ENCODE measurements around the gene AIG1. TPM values are rescaled to one million over a fixed set of nuclear protein-coding genes. Genes with fewer than 3 reads are reported as not detected.
"Not testable (repeated sequence)": the region's sequence is repeated elsewhere in the genome, so short reads cannot be mapped to it uniquely, and the experiment has no call there.

The AIG1 gene
- total RNA-seq, 1 experiment from 2014 or later = 31.0 TPM

DNA sequence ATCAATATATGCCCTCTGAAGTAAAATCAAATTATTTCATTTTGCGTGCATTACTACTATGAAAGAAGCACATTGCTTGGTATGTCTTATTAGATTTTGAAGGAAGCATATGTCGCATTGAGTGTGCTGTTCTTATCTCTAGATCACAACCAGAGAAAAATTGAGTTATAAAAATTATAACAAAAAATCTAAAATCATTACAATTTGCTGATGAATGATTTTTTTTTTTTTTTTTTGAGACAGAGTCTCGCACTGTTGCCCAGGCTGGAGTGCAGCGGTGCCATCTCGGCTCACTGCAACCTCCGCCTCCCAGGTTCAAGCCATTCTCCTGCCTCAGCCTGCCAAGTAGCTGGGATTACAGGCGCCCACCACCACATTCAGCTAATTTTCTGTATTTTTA, 284.8 kb downstream of the AIG1 start:
- DNase-seq (ENCODE audit: extremely low read depth, low read depth) = not testable (repeated sequence)

DNA sequence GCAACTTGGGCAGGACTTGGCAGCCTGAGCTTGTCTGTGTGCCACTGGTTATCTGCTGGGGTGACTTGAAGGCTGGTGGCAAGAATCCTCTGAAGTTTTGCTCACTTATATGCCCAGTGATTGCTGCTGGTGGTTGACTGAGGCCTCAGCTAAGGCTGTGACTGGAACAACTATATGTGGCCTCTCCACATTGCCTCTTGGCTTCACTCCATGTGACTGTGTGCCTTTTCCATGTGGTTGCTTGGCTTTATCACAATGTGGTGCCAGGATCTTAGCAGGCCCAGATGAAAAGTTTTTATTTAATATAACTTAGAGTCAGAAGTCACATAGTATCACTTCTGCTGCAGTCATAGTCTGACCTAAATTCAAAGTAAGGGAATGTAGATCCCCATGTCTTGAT, 285.3 kb downstream of the AIG1 start:
- no peak for DNase-seq (ENCODE audit: extremely low read depth, low read depth)

DNA sequence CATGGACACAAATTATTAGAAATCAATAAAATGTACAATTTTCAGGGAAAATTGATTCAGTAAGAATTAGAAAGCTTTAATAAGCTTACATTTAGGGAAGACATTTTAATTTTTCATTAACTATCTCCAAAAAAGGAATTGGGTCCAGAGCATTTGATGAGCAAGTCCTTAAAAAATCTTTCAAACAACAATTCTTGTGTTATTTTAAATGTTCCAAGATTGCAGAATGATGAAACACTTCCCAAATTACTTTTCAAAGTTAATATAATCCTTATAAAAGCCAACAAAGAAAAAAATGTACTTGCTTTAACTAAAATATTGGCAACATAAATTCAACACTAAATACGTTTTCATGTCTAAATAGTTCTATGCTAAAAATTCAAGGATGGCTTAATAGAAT, 287.8 kb downstream of the AIG1 start:
- no peak for DNase-seq (ENCODE audit: extremely low read depth, low read depth)

DNA sequence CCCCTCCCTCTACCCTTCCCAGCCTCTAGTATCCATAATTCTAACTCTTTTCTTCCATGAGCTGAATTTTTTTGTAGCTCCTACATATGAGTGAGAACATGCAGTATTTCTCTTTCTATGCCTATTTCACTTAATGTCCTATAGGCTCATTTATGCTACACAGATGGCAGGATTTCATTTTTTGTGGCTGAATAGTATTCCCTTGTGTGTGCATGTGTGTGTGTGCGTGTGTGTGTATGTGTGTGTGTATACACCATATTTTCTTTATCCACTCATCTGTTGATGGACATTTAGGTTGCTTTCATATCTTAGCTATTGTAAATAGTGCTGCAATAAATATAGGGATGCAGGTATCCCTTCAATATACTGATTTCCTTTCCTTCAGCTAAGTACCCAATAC, 288.8 kb downstream of the AIG1 start:
- no peak for DNase-seq (ENCODE audit: extremely low read depth, low read depth)

DNA sequence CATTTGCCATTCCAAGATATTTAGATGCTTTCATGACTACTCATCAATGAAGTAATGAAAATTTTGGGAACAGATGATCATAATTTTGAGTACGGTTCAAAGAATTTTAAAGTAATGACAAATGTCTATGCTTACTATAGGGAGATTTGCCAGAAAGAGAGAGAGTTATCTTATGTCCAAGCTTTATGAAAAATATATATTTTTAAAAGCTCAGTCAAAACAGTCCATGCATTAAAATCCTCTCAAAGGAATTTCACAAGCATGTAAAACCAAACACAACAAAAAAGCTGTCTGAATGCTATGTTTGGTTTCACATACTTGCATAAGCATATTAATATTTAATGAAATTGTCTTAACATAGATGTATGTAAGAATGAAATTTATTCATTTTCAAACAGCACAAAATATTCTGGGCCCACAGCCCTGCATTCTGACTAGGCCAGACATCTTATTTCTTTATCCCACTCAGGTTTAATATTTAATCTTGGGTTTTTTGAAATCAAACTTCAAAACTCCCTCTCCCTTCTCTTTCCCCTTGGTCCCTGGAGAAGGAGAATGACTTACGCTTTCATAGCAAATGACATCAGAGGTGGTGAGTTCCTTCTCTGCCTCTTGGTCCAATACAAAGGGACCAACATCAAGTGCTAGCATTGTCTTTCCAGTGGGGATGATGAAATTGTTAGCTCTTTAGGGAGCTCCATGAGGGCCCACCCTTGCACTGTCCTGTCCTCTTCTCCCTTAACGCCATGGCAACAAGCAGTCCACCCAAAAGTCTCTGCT, 295.6 kb downstream of the AIG1 start:
- DNase-seq (ENCODE audit: extremely low read depth, low read depth) = no peak

DNA sequence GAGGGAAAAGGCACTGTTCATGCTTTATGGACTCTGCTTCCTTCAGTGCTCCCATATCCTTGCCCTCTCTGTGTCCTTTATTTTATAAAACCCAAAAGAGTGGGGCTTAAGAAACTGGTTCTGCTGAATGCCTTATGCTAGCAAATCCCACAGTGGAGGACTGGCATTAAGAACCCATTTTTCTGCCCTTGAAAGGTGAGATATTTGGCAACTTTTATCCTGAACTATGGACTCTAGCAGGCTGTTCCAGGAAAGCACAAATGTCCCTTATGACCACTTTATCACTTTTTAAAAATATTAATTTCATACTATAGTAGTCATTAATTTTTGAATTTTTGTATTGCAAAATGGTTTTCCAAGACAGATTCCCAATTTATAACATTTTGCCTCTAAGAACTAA, 296.5 kb downstream of the AIG1 start:
- DNase-seq (ENCODE audit: extremely low read depth, low read depth) = no peak

DNA sequence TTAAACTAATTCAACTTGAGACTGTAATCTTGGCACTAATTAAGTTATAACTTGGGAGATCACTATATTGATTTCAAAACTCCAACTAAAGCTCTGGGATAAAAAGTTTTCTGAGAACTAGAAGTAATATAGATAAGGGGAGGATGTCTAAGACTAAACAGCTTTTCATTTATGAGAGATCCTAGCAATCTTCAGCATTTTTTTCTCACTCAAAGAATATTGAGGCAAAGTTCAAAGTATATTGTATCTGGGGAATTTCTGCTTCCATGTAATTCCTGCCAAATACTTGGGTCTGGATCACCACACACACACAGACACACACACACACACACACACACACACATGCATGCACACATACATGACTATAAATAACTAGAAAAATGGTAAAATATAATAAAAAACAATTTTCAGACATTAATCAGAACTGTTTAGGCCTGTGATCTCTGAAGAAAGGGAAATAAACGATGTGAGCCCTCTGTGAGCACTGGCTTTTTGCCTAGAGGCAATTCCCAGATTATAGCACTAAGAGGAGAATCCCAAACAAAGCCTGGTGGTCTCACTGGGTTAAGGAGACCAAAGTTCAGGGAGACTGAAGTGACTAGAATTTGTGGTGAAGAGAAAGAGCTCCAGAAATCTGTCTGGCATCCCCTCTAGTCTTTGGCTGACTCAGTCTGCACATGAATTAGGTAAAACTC, 297.0 kb downstream of the AIG1 start:
- DNase-seq (ENCODE audit: extremely low read depth, low read depth) = no peak

DNA sequence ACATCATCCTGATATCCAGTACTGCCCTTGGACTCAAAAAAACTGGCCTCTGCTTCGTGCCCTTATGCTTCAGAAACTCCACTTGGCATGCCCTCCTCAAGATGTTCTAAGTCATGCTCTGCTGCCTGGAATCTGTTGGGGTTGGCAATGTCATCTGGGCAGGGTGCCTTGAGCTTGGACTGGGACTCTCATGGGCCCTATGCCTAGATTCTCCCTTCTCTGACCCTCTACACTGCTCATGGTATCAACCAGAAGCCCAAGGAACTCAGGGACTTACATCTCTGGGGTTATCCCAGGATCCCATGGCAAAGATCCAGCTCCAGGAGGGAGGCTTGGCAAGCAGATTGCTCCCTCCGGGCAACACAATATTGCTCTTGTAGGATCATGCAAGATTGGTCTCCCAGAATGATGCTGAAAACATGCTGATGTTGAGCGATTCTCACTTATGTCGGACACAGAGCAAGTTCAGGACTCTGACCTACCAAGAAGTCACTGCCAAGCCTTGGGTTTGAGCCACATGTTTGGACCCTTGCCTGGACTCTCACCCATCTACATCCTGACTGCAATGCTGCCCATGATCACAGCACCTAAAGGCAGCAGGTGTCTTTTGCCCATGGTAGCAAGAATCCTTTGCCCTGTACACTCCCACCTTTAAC, 301.0 kb downstream of the AIG1 start:
- no peak for DNase-seq (ENCODE audit: extremely low read depth, low read depth)

DNA sequence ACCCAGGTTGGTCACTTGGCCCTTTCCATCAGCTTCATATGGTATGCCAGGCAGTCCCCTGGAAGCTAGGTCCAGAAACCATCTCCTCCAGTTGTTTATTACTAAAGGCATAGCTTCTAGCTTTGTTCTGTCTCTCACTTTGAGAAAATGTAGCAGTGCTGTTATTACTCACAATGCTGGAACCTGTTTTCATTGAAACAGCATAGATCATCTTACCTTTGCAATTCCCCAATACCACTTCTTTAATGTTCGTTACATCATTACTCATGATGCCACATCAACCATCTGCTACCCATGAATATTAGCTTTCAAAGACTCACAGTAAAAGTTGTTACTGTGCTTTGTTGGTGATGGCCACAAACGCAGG, 301.5 kb downstream of the AIG1 start:
- DNase-seq (ENCODE audit: extremely low read depth, low read depth) = no peak

DNA sequence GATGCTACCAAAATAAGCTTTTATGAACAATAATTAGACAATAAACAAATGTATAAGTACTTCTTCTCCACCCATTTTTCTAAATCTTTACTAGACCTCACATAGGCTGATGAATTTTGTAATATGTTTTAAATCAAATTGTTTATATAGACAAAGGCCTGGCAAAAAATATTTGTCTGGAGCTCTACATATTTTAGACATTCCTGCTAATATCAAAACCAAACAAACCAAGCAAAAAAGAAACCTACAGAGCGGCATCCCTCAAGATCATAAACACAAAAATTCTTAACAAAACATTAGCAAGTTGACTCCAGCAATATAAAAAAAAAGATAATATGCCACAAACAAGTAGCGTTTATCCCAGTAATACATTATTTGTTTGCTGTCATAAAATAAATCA, 302.6 kb downstream of the AIG1 start:
- DNase-seq (ENCODE audit: extremely low read depth, low read depth) = no peak

DNA sequence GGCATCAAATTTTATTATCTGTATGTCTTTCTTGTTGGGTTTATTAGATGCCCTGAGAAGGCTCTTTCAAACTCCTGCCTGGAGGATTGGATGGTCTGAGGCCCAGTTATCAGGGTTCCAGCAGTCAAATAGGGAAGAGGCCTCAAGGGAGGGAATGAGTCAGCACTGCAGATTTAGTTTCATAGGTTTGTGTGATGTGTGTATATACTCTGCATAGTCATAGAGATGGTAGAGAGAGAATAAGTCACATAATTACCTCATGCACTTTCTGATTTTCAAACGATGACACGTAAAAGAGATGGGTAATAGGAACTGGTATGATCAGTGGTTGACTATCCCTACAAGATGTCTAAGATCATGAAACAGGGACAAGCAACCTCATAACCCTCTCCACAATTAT, 307.7 kb downstream of the AIG1 start:
- no peak for DNase-seq (ENCODE audit: extremely low read depth, low read depth)

DNA sequence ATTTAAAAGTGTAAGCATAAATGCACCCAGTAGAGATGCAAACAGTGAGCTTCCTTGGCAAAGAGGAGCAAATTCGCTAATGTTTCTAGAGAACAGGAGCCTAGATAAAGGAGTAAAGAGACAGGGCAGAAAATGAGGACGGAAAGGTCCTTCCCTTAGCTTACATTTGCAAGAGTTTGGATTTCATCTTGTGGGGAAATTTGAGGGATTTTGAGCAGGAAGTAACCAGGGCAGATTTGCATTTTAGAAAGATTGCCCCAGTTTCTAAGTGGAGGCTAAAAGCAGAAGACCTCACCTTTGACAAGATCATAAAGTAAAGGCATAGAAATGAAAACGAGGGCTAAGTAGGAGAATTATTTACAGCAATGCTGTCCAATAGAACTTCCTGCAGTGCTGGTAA, 309.3 kb downstream of the AIG1 start:
- DNase-seq (ENCODE audit: extremely low read depth, low read depth) = no peak

DNA sequence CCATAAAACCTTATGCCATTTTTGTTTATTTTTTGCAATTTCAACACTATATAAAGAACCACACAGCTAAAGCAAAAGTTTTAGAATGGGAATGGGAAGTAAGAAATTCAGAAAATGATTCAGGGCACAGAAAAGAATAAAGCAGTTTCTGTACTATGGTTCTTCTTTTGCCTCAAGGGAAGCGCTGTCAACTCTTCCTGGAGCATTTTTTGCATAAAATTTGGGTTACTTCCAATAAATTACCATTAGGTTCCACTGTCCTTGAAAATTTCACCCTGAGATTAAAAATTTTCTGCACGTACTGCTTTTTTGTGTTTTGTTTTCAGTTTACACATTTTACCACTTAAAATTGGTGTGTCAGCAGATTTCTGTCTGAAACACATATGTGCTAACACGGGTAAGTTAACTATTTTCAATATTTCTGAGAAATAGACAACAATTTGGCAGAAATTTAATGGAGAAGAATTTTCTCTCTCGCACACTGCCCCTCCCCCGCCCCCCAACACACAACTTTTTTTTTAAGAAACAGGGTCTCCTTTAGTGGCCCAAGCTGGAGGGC, 310.2 kb downstream of the AIG1 start:
- no peak for DNase-seq (ENCODE audit: extremely low read depth, low read depth)

DNA sequence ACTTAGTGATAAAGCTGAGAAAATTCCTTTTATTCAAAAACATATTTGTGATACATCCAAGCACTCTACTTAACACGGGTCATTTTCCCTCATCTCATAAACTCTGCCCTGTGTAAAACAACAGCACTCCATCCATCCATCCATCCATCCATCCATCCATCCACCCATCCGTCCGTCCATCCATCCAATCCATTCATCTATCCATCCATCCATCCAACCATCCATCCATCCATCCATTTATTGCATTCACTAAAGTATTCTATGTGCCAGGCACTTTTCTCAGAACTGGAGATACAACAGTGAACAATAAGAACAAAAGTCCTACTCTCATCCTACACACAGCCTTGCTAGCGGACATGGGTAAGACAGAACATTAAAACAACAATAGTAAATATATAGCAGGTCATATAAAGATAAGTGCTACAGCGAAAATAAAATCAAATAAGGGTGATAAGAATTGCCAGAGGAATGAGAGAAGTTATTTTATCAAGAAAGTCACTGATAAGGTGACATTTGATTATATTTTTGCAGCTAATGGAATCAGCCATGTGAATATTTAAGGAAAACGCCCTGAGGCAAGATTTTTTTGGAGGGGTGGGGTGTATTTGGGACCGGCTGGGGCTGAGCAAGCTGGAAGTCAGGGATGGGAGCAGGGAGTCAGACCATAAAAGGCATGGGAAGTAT, 311.7 kb downstream of the AIG1 start:
- DNase-seq (ENCODE audit: extremely low read depth, low read depth) = no peak

DNA sequence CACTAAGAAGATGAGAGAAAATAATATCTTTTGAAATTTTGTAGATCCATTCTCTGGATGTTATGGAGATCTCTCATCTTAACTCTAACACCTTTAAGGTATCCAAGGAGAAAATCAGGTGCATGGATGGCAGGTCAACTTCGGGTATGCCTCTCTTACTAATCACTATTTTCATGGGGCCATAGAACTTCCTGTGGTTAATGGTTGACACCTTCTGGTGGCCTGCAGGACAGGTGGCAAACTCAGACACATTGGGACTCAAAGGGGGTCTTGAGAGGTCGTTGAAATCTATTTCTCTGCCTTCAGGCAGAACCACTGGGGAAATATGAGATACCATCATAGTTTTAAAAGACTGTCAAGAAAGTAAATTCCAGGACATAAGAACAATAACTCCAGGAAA, 313.3 kb downstream of the AIG1 start:
- DNase-seq (ENCODE audit: extremely low read depth, low read depth) = no peak

DNA sequence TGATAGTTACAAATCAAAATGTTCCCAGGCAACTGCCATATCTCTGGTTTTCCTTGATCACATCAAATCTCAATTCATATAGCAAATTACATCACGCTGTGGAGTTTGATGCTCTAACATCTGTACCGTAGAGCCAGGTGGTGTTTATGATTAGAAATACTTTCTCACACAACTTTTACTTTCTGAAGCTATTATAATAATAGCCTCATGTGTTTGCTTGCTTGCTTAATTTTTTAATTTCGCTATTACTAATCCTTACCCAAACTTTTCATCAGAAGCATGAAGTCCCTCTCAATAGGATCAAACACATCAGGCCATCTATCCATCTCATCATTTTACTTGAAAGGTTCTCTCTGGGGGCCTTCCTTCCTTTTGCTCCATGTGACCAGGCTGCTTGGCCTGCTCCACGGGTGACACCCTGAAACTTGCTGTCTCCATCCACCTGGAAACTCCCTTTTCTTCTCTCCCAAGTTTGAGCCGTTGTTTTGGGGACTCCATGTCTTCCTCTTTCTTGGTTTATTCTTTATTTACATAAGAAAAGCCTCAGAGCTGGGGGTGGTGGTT, 314.4 kb downstream of the AIG1 start:
- DNase-seq (ENCODE audit: extremely low read depth, low read depth) = no peak

DNA sequence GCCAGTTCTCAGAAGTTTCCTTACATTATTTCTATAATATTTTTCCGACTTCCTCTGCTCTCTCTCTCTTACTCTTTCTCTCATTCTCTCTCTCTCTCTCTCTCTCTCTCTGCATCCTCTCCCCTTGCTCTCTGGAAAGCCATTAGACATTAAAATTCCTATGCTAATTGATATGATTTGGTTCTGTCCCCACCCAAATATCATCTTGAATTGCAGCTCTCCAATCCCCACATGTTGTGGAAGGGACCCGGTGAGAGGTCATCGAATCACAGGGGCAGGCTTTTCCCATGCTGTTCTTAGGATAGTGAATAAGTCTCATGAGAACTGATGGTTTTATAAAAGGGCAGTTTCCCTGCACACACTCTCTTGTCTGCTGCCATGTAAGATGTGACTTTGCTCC, 315.7 kb downstream of the AIG1 start:
- DNase-seq (ENCODE audit: extremely low read depth, low read depth) = no peak

DNA sequence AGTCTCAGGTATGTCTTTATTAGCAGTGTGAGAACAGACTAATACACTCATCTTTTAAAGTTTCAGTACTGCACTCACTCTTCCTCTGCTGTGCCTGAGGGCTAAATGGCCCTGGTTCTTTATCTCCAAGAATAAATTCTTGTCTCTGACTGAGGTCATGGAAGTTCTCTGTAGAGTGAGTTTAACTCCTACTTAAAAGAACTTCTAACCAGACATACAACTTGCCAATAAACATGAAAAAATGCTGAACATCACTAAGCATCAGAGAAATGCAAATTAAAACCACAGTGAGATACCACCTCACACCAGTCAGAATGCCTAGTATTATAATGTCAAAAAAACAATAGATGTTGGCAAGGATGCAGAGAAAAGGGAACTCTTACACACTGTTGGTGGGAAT, 316.2 kb downstream of the AIG1 start:
- DNase-seq (ENCODE audit: extremely low read depth, low read depth) = no peak

DNA sequence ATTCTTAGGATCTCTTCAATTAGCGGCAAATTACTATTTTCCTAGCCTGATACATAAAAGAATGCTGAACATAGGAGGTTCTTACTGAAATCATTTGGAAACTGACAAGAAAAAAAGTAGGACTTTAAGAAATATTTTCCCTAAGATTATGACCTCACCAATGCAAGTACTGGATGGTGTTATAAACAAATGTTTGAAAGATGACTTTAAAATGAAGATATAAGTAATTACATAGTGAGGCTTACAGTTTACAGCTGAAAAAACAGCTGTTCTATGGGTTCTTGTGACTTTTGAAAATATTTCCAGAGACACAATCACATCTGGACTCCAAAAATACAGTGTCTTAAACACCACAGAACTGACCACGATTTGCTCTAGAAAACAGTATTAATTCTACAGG, 324.9 kb downstream of the AIG1 start:
- no peak for DNase-seq (ENCODE audit: extremely low read depth, low read depth)

DNA sequence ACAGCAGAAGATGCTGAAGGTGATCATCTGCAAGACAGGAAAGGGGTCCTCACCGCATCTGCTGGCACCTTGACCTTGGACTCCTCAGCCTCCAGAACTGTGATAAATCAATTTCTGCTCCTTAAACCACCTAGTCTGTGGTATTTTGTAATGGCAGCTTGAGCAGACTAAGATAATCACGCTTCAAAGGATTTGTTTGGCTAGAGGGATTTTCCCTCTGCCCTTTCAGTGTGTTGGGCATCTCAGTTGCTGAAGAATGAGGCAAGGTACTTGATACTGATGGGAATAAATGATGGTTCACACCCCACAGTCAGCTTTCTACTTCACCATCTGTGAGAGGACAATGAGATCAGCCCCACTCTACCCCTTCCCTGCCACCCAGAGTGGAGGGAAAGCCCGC, 329.6 kb downstream of the AIG1 start:
- no peak for DNase-seq (ENCODE audit: extremely low read depth, low read depth)
